ENCODE data around the gene DSCAM.
"Not testable (repeated sequence)": the region's sequence is repeated elsewhere in the genome, so short reads cannot be mapped to it uniquely, and the experiment has no call there.

Gene DSCAM

DNA sequence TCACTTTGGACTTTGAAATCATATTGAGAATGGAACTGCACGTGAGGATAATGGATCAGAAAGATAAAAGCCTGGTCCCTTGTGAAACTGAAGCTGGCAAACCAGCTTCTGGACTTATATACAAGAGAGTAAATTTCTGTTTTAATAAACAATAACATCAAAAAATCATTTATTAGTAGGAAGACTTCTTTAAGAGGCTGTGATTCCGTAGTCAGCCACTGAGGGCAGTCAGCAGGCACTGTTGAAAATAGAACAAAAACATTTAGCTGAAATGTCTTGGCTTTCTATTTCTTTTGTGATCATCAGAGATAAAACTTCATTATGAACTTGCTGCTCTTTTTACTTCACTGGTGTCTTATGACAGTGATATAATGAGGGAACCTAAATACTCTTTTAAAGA is 490.3 kb downstream of the DSCAM start:
- DNase-seq = no peak

DNA sequence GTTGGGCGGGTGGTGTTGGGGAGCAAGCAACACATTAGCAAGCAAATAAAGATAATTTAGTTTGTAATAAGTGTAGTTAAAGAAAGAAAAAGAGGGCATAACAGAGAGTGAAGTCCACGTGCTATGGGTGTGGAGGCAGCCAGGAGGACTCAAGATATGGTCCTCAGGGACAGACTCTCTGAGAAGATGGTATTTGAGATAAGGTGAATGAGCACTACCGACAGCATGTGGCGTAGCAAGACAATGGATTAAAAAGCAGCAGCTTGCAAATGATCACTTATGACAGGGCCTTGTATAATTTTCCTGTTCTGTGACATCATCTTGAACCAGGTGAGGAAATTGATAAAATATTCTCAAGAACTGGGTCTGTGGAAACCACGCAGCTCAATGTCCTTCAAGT is 491.9 kb downstream of the DSCAM start:
- DNase-seq = no peak

DNA sequence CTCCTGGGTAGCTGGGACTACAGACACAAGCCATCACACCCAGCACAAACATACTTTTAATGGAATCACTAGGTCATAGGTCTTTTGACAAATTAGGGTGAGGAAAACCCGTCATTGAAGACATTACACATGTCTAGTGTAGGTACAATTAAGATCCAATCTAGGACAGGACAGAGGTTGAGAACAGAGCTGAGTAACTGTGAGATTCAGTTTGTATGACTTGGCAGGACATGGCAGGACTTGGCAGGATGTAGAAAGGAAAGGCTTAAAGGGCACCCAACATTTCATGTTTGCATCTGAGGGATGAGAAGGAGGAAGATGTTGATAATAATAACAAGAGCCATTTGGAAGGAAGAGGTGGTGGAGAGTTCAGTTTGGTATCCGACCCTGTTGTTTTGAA is 496.0 kb downstream of the DSCAM start:
- no peak for DNase-seq

- DNase-seq = no peak
Measured at GRCh38 chr21:40349591-40349990, 497.4 kb downstream of the DSCAM start.

- DNase-seq = no peak
Measured at GRCh38 chr21:40345711-40346321, 501.1 kb downstream of the DSCAM start.

GRCh38 chr21:40340357-40340756 is 506.6 kb downstream of the DSCAM start:
- no peak for DNase-seq

- DNase-seq = no peak
Measured at GRCh38 chr21:40339050-40339449, 507.9 kb downstream of the DSCAM start.

DNA sequence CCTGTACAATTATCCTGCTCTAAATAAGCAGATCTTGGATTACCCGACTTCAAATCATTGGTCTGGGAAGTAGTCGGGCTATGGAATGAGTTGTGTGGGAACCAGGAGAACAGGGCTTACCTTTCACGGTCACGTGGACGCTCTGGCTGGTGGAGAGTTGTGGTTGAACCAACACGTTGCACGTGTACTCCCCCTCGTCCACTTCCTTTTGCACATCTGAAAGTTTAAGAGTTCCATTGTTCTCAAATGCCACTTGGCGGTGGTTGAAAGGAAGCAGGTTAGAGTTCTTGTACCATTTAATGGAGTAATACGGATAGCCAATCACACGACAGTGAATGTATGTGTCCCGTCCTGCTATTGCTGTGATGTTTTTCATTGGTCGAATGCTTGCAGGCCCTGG is 509.0 kb downstream of the DSCAM start:
- DNase-seq = no peak

DNA sequence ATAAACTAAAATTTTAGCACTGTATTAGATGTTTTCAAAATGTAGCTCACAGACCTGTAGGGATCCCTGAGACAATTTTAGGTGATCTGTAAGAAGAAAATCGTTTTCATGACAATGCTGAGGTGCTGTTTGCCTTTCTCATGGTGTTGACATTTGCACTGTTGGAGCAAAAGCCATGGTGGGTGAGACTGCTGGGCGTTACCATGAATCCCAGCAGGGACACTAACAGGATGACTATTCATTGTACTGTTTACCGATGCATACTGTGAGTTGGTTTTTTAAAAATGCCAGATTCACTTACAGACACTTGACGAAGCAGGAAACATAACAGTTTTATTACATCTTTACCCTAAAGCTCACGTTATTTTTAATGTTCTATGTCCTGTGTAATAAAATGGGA is 511.3 kb downstream of the DSCAM start:
- no peak for DNase-seq

- no peak for DNase-seq
Measured at GRCh38 chr21:40334159-40334558, 512.8 kb downstream of the DSCAM start.

GRCh38 chr21:40333731-40334130 is 513.2 kb downstream of the DSCAM start:
- DNase-seq = no peak

- no peak for DNase-seq
Measured at GRCh38 chr21:40331804-40332203, 515.2 kb downstream of the DSCAM start.

DNA sequence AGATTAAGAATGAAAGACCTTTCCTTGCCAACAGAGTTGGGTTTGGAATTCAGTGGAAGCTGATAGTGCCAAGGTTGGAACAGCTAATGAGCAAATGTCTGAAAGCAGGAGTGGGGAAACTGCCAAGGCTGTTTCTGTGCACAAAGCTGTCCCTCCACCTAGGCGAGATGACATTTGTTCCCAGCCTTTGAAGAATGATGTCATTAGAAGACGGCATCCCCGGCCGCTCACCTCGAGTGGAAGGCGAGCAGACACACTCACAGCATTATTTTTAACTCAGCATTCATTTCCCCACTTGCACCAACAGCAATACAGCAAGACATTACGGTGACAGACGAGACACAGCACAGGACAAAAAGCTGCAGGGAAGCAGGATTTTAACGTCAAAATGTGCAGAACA is 515.8 kb downstream of the DSCAM start:
- no peak for DNase-seq

GRCh38 chr21:40324389-40324788 is 522.6 kb downstream of the DSCAM start:
- DNase-seq = no peak

GRCh38 chr21:40320718-40321117 is 526.2 kb downstream of the DSCAM start:
- DNase-seq = not testable (repeated sequence)

GRCh38 chr21:40318371-40318770 is 528.6 kb downstream of the DSCAM start:
- DNase-seq = no peak

GRCh38 chr21:40316104-40316503 is 530.9 kb downstream of the DSCAM start:
- DNase-seq = no peak

GRCh38 chr21:40315626-40316025 is 531.3 kb downstream of the DSCAM start:
- no peak for DNase-seq

GRCh38 chr21:40313260-40313659 is 533.7 kb downstream of the DSCAM start:
- DNase-seq = no peak

- no peak for DNase-seq
Measured at GRCh38 chr21:40300300-40300699, 546.7 kb downstream of the DSCAM start.

- no peak for DNase-seq
Measured at GRCh38 chr21:40299451-40299850, 547.5 kb downstream of the DSCAM start.

DNA sequence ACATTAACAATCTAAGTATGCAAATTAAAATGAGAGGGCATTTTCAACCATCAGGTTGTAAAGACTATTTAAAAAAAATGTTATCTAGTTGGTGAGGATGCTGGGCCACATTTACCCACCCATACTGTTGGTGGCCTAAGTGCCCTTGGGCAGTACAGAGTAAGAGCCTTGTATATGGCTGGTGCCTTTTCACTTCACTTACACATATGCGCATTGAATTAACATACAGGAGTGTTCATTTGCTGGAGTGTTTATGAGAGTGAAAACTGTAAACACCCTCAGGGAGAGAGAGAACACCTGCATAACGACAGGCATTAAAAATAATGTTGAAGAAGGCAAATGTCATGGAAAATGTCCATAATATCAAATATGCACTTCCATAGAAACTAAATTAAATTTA is 552.6 kb downstream of the DSCAM start:
- no peak for DNase-seq

DNA sequence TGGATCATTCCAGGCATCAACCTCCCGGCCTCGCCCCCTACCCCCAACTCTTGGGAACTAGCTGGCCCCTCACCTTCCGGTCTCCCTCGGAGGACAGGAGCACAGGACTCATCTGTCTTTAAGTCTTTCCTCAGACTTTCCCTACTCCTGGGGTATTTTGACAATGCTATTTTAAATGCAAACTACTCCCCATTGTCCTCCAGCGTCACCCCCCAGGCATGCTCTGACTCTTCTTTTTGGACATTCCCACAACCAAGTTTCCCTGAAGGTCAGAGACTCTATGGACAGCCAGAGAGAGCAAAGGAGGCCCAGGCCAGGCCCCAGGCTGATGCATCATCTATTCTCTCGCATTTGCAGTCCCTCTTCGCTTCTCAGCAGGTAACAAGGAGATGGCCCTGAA is 555.4 kb downstream of the DSCAM start:
- DNase-seq = no peak

- no peak for DNase-seq
Measured at GRCh38 chr21:40284409-40284808, 562.5 kb downstream of the DSCAM start.
